Right renal cortex interstitium (tissue), 3 donors: ENCODE results near the gene SCG5. TPM values are rescaled to one million over a fixed set of nuclear protein-coding genes. Genes with fewer than 3 reads are reported as not detected.
A peak's percentile ranks its signal among the peaks of the same experiment; 100 is the strongest.
"Not testable (repeated sequence)": the region's sequence is repeated elsewhere in the genome, so short reads cannot be mapped to it uniquely, and the experiment has no call there.

Experiments
- DNase-seq, 3 donors: peaks; one replicate each; pipeline ENCODE4 v3.0.0-alpha.2; 2013; ENCODE audit warnings: low read depth in 3 of 3, low spot score in 2 of 3
- polyA plus RNA-seq, 3 donors: library from polyadenylated mRNA; unstranded; fragments of 120-200 nt; gene quantifications; one replicate each; pipeline ENCODE4 v1.2.1, GENCODE V29; 2013; ENCODE audit not compliant: insufficient read length in 3 of 3

SCG5 gene
- 10 to 100 TPM; 21.8 to 27.6 (median 23.1) TPM for polyA plus RNA-seq

DNA sequence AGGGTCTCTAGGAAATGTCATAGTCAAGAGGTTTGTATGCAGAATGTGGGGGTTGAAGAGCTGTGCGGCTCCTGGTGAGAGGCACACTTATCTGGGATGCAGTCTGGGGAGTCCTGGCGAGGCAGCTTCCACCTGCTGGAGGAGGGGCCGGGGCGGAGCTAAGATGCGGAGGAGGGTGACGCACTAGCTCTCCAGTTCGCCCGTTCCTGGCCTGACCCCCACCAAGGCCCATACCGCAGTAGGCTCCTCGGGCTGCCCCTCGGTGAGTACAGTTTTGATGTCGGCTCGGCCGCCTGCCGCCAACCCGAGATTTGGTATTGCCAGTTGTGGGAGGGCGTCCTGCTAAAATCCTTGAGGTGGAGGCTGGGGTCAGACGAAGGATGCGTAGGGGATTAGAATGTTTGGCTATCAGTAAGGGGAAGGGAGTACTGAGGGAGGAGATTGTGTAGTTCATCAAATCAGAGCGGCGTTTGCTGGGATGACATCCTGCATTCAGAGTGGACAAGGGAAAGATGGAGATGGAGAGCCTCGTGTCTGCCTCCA is at the start of gene SCG5:
SCG5 (plus strand) TSS at position 194 of the 543 bp plus-strand sequence. CDS start 1,883 bp downstream, outside the sequence.
- peak in 2 of 3 donors; percentile 36 to 58 for DNase-seq

- not testable (repeated sequence) for DNase-seq
Observed at GRCh38 chr15:32593151-32593550, 48.4 kb upstream of the SCG5 start, which contains the start of gene GOLGA8N. TSS of gene GOLGA8N (plus strand) at chr15:32593456.

DNA sequence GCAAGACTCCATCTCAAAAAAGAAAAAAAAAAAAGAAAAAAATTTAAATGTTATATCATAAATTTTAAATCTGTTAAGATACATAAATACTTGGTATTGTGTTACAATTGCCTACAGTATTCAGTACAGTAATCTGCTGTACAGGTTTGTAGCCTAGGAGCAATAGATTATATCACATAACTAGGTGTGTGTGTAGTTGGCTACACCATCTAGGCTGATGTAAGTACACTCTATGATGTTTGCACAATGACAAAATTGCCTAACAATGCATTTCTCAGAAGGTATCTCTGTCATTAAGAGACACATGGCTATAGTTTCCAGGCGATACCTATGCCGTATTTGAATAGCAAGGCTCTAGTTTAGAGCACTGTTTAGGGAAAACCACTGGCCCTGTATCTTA is 32.0 kb upstream of the SCG5 start:
- not testable (repeated sequence) for DNase-seq

- not testable (repeated sequence) for DNase-seq
Observed at GRCh38 chr15:32610719-32611118, 30.8 kb upstream of the SCG5 start.

DNA sequence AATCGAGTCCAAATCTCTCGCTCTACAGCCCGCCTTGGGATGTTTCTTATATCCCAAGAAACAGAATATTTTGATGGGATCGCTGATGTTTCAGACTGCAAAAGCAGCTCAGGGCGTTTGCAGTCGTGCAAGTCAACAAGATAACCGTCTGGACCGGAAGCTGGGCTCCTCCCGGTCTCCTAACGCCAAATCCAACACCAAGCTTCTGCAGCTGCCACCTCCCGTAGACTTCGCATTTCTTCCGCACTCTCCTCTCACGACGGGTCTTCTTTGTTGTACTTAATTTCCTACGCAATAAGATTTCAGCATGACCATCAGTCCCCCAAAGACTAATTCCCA is 26.8 kb upstream of the SCG5 start:
- DNase-seq: not testable (repeated sequence)

- DNase-seq: peak; percentile 79 to 93 (median 91)
Observed at GRCh38 chr15:32615051-32615870, 26.2 kb upstream of the SCG5 start, which contains the start of gene ARHGAP11A. TSS of gene ARHGAP11A (plus strand) at chr15:32615504. CDS start at chr15:32616212, 708 bp downstream.

DNA sequence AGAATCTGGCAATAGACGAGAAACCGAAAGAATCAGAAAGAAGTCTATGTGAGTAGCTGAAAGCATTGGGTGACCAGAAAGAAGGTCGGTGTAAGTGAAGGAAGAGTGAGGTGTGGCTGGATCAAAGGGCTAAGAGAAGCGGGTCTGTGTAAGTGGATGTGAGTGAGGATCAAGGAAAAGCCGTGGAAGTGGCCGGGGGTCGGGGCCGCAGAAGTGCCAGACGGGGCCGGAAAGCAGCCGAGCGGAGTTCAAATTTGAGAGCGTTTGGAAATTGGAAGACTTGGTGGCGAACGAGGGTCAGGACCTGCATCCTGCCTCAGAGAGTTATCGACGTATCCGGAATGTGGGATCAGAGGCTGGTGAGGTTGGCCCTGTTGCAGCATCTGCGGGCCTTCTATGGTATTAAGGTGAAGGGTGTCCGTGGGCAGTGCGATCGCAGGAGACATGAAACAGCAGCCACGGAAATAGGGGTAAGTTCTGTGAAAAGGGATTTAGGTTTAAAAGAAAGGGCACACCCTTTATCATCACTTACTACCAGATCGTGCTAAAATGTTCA is 25.6 kb upstream of the SCG5 start:
- DNase-seq: peak in 1 of 3 donors; percentile 8

DNA sequence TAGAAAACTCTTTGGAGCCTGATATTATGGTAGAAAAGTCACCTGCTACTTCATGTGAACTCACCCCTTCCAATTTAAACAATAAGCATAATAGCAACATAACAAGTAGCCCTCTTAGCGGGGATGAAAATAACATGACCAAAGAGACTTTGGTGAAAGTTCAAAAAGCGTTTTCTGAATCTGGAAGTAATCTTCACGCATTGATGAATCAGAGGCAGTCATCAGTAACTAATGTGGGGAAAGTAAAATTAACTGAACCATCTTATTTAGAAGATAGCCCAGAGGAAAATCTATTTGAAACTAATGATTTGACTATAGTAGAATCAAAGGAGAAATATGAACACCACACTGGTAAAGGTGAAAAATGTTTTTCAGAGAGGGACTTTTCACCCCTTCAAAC is 5.1 kb upstream of the SCG5 start:
- no peak for DNase-seq

DNA sequence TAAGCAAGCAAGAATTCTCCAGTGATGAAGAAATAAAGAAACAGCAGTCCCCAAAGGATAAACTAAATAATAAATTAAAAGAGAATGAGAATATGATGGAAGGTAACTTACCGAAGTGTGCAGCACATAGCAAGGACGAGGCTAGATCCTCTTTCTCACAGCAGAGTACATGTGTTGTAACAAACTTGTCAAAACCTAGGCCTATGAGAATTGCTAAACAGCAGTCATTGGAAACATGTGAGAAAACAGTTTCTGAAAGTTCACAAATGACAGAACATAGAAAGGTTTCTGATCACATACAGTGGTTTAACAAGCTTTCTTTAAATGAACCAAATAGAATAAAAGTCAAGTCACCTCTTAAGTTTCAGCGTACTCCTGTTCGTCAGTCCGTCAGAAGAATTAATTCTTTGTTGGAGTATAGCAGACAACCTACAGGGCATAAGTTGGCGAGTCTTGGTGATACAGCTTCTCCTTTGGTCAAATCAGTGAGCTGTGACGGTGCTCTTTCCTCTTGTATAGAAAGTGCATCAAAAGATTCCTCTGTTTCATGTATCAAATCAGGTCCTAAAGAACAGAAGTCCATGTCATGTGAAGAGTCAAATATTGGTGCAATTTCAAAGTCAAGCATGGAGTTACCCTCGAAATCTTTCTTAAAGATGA is 4.5 kb upstream of the SCG5 start:
- DNase-seq: no peak

GRCh38 chr15:32637704-32638103 is 3.8 kb upstream of the SCG5 start:
- no peak for DNase-seq

DNA sequence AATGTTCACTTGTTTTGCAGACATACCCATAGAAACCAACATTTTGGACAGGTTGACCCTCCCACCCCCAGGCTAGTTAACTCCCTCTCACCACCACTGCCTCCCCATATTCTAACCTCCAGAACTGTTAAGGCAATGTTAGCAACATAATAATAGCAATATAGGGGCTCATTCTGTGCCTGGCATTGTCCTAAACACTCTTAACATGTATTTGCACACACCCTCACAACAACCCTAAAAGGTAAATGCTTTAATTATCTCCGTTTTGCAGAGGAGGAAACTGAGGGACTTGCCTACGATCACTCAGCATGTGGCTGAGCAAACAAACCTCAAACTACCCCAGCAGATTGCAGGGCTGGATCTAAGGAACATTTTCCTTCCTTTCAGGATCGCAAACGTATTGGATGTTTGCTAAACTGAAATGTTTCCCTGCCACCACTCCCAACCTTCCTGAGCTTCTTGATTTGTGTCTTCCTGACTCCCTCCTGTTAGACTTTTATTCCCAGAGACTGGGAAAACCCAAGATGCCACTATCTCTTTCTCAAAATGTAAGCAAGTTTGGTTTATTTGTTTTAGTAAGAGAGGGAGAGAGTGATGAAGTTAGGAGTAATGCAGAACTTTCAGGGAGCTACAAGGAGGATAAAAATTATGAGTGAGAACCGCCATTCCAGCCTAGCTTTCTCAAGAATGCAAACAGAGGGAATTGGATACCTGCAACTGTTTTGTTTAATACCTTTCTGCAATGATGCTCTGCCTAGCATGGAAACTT is 1.3 kb downstream of the SCG5 start:
- no peak for DNase-seq

DNA sequence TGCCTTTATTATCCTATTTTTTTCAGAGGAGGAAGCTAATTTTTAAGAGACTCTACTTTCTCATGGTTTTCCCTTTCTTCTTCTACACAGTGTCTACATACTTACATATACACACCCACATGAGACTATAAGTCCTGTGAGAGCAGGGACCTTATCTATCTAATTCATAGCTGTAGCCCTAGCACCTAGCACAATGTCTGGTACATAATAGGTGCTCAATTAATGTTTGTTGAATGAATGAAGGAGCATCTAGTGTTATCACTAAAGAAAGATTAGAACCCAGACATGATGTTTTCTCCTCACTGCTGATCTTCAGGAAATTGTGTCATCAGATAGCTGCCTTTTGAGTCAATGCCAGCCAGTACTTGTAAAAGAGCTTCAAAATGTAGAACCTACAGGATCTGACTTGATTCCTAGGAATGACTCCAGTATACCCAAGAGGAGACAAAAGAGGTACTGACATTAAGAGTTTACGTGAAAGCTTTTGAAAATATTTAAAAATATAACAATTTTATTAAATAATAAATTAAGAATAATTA is 2.5 kb downstream of the SCG5 start:
- no peak for DNase-seq

GRCh38 chr15:32646291-32646690 is 4.8 kb downstream of the SCG5 start:
- DNase-seq: no peak

GRCh38 chr15:32649342-32649741 is 7.8 kb downstream of the SCG5 start:
- no peak for DNase-seq

DNA sequence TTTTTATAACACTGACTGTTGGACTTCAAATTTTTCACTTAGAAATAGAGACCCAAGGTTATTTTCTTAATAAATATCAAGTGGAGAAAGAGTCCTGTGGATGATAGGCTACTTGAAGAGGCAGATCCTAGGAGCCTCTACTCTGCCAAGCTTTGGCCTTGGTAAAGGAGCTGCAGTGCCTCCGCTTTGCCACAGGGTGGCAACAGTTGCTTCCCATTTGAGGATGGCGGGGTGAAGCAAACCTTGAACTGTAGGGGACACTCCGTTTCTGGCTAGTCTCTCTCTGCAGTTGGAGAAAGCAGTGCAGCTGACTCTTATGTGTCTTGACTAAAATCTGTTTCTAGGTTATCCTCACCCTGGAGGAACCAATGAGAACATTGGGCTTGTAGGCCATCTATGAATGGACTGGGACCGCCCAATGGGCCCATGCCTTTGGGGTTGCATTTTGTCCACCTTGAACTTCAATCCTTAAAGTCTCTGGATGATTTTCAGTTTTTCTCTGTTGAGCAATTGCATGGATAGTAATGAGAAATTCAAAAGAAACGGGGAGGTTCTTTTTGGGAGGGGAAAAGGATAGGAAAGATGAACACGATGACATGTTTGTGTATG is 9.8 kb downstream of the SCG5 start:
- no peak for DNase-seq

- DNase-seq: no peak
Observed at GRCh38 chr15:32652178-32652577, 10.7 kb downstream of the SCG5 start.

GRCh38 chr15:32656091-32656490 is 14.6 kb downstream of the SCG5 start:
- DNase-seq: no peak

- no peak for DNase-seq
Observed at GRCh38 chr15:32656496-32656895, 15.0 kb downstream of the SCG5 start.

DNA sequence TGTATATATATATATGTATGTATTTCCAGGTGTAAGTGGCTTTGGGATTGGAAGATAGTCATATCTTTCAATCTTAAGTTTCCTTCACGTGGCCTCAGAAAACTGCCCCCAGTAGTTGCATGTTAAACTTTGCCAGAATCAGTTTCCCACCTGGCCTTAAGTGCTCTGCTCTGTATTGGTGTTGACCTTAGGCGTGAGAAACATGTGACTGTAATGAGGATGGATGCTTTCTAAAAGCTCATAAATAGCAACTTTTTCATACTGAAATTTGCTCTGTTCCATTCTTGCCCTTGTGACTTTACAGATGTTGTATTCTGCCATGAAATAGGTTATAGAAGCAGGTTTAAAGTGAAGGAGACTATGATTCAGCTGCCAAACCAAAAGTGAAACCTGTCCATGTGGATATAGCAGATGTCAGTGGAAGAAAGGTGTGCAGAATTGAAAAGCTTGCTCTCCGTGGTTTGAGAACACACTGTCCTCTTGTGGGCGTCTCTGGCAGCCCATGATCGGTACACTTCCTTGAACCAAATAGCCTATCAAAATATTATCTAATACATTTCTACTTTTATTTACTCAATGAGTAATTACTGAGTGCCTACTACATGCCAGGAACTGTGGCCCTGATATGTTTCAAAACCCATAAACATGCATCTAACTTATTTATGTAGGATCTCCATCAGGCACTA is 15.8 kb downstream of the SCG5 start:
- no peak for DNase-seq
